ENCODE measurements around the gene SPINK8. TPM values are rescaled to one million over a fixed set of nuclear protein-coding genes. Genes with fewer than 3 reads are reported as not detected.

SPINK8 gene
- total RNA-seq, 1 experiment from 2014 or later, result not detected

DNA sequence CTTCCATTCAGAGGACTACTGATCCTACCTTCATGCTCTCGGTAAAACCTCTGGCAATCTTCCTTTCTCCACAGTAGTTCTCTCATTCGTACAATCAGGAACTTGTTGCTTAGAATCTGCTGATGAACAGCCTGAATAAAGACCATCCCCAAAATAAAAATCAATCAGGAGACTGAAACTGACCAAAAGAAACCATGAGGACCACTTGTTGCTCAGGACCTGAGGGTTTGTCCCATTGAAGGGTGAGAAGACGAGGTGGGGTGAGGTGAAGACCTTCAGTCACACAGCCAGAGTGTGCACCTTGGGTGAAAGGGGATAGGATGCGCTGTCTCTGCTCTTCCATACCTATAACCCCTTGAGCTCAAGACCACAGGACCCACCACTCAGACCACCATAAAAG is 36.8 kb downstream of the SPINK8 start:
- Mint-ChIP-seq H3K4me1 (ENCODE audit: insufficient read depth, unreplicated experiment) (peaks cover 14% of the 10 kb centered on the region), H3K27ac (ENCODE audit: low read depth, unreplicated experiment) (peak overlapping the region; percentile 57), H3K4me3 (ENCODE audit: unreplicated experiment) (no peak overlapping the region), H3K9me3 (ENCODE audit: unreplicated experiment) (no peaks in the 10 kb centered on the region), H3K36me3 (ENCODE audit: insufficient read depth, unreplicated experiment) (peaks cover 50% of the 10 kb centered on the region), H3K27me3 (ENCODE audit: insufficient read depth, unreplicated experiment) (no peaks in the 10 kb centered on the region)
- no TSS peak for BruUV-seq (replicated peaks)
- intact Hi-C loops (cut with micrococcal nuclease), result no loop called here
- ChIA-PET CTCF (interaction anchor here (0.5 to 0.6 kb wide), 2 partner anchors 132 to 139 kb away, joined by 3 to 4 read pairs; no protein-coding TSS in a partner anchor), POLR2A (no interaction called here)
- TF ChIP-seq, protein P1, sequence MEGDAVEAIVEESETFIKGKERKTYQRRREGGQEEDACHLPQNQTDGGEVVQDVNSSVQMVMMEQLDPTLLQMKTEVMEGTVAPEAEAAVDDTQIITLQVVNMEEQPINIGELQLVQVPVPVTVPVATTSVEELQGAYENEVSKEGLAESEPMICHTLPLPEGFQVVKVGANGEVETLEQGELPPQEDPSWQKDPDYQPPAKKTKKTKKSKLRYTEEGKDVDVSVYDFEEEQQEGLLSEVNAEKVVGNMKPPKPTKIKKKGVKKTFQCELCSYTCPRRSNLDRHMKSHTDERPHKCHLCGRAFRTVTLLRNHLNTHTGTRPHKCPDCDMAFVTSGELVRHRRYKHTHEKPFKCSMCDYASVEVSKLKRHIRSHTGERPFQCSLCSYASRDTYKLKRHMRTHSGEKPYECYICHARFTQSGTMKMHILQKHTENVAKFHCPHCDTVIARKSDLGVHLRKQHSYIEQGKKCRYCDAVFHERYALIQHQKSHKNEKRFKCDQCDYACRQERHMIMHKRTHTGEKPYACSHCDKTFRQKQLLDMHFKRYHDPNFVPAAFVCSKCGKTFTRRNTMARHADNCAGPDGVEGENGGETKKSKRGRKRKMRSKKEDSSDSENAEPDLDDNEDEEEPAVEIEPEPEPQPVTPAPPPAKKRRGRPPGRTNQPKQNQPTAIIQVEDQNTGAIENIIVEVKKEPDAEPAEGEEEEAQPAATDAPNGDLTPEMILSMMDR (IDR thresholded peaks at IDR 0.05; ENCODE audit: unreplicated experiment), result no peak
- no peak for DNase-seq (ENCODE audit: unreplicated experiment)

DNA sequence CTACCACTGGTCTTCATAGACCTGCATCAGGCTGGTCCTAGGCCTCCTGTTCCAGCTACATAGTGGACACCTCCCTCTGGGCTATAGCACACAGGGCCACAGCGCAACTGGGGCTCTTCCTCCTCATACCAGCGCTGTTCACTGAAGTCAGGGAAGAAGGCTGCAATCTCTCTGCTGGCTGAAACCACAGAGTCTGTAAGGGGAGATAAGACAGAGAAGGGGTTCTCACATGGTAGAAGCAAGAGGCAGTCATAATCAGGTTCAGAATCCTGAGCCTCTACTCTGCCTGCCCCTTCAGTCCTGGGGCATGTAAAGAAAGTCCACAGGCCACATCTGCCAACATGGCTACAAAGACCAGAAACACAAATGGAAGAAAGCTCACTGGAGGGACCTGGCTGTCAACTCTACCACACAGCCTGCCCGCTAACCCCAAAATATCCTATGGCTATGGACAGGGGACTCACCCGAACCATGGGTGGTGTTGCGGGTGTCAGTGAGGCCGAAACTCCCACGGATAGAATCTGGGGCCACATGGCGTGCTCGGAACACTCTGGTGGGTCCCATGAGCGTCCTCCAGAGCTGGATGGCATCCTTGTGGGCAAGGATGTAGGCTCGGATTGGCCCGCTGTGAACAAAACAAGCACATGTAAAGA is 38.7 kb downstream of the SPINK8 start:
- no peak overlapping the region for H3K4me3 Mint-ChIP-seq (ENCODE audit: unreplicated experiment)
- peaks cover 4% of the 10 kb centered on the region for H3K4me1 Mint-ChIP-seq (ENCODE audit: insufficient read depth, unreplicated experiment)
- intact Hi-C loops (cut with micrococcal nuclease), result no loop called here
- no peaks in the 10 kb centered on the region for H3K27me3 Mint-ChIP-seq (ENCODE audit: insufficient read depth, unreplicated experiment)
- no TSS peak for BruUV-seq (replicated peaks)
- ChIA-PET CTCF (interaction anchor here (0.7 to 2.7 kb wide), 2 partner anchors 140 to 1580 kb away, joined by 4 to 18 read pairs; no protein-coding TSS in a partner anchor), POLR2A (interaction anchor here (1.3 kb wide), 1 partner anchor 53 kb away, joined by 3 read pairs; the partner anchor contains the start of gene ZNF589)
- no peak overlapping the region for H3K27ac Mint-ChIP-seq (ENCODE audit: low read depth, unreplicated experiment)
- peaks cover 50% of the 10 kb centered on the region for H3K36me3 Mint-ChIP-seq (ENCODE audit: insufficient read depth, unreplicated experiment)
- H3K9me3 Mint-ChIP-seq (ENCODE audit: unreplicated experiment), result no peaks in the 10 kb centered on the region
- TF ChIP-seq, protein P1 (IDR thresholded peaks at IDR 0.05; ENCODE audit: unreplicated experiment), result no peak
- no peak for DNase-seq (ENCODE audit: unreplicated experiment)

DNA sequence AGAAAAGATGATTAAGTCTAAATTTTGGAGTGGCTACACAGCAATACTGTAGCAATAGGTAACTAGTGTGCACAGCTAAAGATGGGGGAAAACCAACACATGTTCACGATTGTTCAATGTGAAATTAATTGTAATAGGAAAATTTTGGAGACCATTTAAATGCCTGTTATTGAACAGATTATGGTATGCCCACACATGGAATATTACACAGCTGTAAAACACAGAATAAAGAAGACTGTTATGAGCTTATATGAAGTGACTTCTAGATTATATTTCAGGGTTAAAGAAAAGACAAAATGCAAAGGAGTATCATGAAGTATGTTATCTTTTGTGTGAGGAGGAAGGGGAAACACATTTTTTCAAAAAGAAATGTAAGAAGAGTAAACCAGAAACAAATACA is 43.8 kb downstream of the SPINK8 start:
- H3K9me3 Mint-ChIP-seq (ENCODE audit: unreplicated experiment), result no peaks in the 10 kb centered on the region
- no peak for DNase-seq (ENCODE audit: unreplicated experiment)
- H3K4me3 Mint-ChIP-seq (ENCODE audit: unreplicated experiment), result no peak overlapping the region
- no TSS peak for BruUV-seq (replicated peaks)
- ChIA-PET POLR2A (interaction anchor here (0.7 to 1.0 kb wide), 2 partner anchors 12 to 139 kb away, joined by 3 read pairs; no protein-coding TSS in a partner anchor), CTCF (interaction anchor here (0.6 to 2.7 kb wide), 4 partner anchors 41 to 146 kb away, joined by 3 to 10 read pairs (median 3); no protein-coding TSS in a partner anchor)
- TF ChIP-seq, protein P1 (IDR thresholded peaks at IDR 0.05; ENCODE audit: unreplicated experiment), result no peak
- no peaks in the 10 kb centered on the region for H3K27me3 Mint-ChIP-seq (ENCODE audit: insufficient read depth, unreplicated experiment)
- intact Hi-C loops (cut with micrococcal nuclease), result no loop called here
- H3K36me3 Mint-ChIP-seq (ENCODE audit: insufficient read depth, unreplicated experiment), result peaks cover 19% of the 10 kb centered on the region
- H3K27ac Mint-ChIP-seq (ENCODE audit: low read depth, unreplicated experiment), result no peak overlapping the region
- H3K4me1 Mint-ChIP-seq (ENCODE audit: insufficient read depth, unreplicated experiment), result no peaks in the 10 kb centered on the region

DNA sequence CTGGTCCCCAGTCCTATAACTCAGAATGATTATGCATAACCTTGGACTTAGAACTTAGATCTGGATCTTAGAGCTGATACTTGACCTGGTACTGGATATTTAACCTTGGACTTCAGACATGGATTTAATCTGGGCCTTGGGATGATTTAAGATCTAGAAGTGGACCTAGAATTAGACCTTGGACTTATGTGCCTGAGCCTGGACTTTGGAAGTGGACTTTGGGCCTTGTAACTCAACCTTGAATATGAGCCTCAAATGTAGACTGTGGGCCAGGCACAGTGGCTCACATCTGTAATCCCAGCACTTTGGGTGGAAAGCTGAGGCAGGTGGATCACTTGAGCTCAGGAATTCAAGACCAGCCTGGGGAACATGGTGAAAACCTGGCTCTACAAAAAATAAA is 46.4 kb downstream of the SPINK8 start:
- Mint-ChIP-seq H3K36me3 (ENCODE audit: insufficient read depth, unreplicated experiment) (no peaks in the 10 kb centered on the region), H3K4me1 (ENCODE audit: insufficient read depth, unreplicated experiment) (no peaks in the 10 kb centered on the region), H3K27me3 (ENCODE audit: insufficient read depth, unreplicated experiment) (no peaks in the 10 kb centered on the region), H3K27ac (ENCODE audit: low read depth, unreplicated experiment) (no peak overlapping the region), H3K9me3 (ENCODE audit: unreplicated experiment) (no peaks in the 10 kb centered on the region), H3K4me3 (ENCODE audit: unreplicated experiment) (no peak overlapping the region)
- ChIA-PET CTCF (interaction anchor here (1.6 kb wide), 1 partner anchor 149 kb away, joined by 6 read pairs; no protein-coding TSS in a partner anchor), POLR2A (interaction anchor here (0.5 to 0.6 kb wide), 2 partner anchors 13 to 1834 kb away, joined by 3 read pairs; no protein-coding TSS in a partner anchor)
- intact Hi-C loops (cut with micrococcal nuclease), result no loop called here
- TF ChIP-seq, protein P1 (IDR thresholded peaks at IDR 0.05; ENCODE audit: unreplicated experiment), result no peak
- BruUV-seq (replicated peaks), result no TSS peak
- no peak for DNase-seq (ENCODE audit: unreplicated experiment)
